Endothelial cell of umbilical vein (primary cell): Measurements from ENCODE around the gene RBM4. TPM values are rescaled to one million over a fixed set of nuclear protein-coding genes. Genes with fewer than 3 reads are reported as not detected.

Experiments
- BruUV-seq: library from RNA; stranded (reverse); fragments of 400-500 nt; replicated peaks from 2 replicates; lab custom pipeline; 2021; lab: Mats Ljungman, UMichigan
- CTCF ChIA-PET: fragments of 300-600, 350-600 bp; sonication (Branson Sonifier 250); formaldehyde crosslinking; loops from one replicate; lab custom pipeline; 2021; ENCODE audit warnings: antibody characterized with exemption, inconsistent platforms; lab: Charles Lee
- POLR2A ChIA-PET: fragments of 300-600, 350-600 bp; sonication (Branson Sonifier 250); formaldehyde crosslinking; loops from one replicate; lab custom pipeline; 2021; ENCODE audit warnings: antibody characterized with exemption, inconsistent platforms; lab: Charles Lee
- DNase-seq: peaks from one replicate; pipeline ENCODE4 v3.0.0-alpha.2; 2011; ENCODE audit warnings: low read depth, low spot score
- FAIRE-seq: peaks from 2 replicates; lab custom pipeline; 2011; peaks lifted over from hg19 to GRCh38; lab: Jason Lieb, UNC
- H2AFZ ChIP-seq: 2 replicates; pipeline ENCODE4 v1.6.0; 2012; ENCODE audit warnings: low read depth, low read length, control low read depth, inconsistent platforms
- H3K27ac ChIP-seq: 2 replicates; pipeline ENCODE4 v1.5.1; 2011; ENCODE audit warnings: low read depth, mild to moderate bottlenecking, control low read depth, low read length, moderate library complexity; ENCODE audit not compliant: insufficient read depth
- H3K27me3 ChIP-seq, 2 experiments: 2 replicates each; pipeline versions ENCODE4 v1.6.0 to v1.6.1; 2011; ENCODE audit warnings: low read length in 2 of 2, mixed read lengths in 1 of 2; ENCODE audit not compliant: control insufficient read depth in 2 of 2, insufficient read depth in 2 of 2
- H3K36me3 ChIP-seq, 2 experiments: 2 replicates in 1 of 2; 3 replicates in 1 of 2; pipeline ENCODE4 v1.5.1; 2011; ENCODE audit warnings: low read length in 2 of 2, mild to moderate bottlenecking in 1 of 2, moderate library complexity in 1 of 2; ENCODE audit not compliant: control insufficient read depth in 2 of 2, insufficient read depth in 2 of 2; ENCODE audit errors: extremely low read depth in 1 of 2
- H3K4me1 ChIP-seq: 3 replicates; pipeline ENCODE4 v1.5.1; 2011; ENCODE audit warnings: mild to moderate bottlenecking, low read length; ENCODE audit not compliant: control insufficient read depth, insufficient read depth; ENCODE audit errors: extremely low read depth
- H3K4me2 ChIP-seq: 2 replicates; pipeline ENCODE4 v1.6.1; 2011; ENCODE audit warnings: low read length, control low read depth, mixed read lengths; ENCODE audit not compliant: insufficient read depth
- H3K4me3 ChIP-seq, 3 experiments: fragments of 200-600 bp in 1 of 3; sonication (generic), shearing (Covaris generic) in 1 of 3; replicated peaks in 1 of 3; 2 replicates each; pipeline ENCODE4 v1.5.1; 2011 to 2016; ENCODE audit warnings: control low read depth in 3 of 3, low read length in 3 of 3, mild to moderate bottlenecking in 2 of 3, inconsistent platforms in 1 of 3, low read depth in 1 of 3, moderate library complexity in 1 of 3; ENCODE audit not compliant: insufficient read depth in 1 of 3
- H3K79me2 ChIP-seq: 2 replicates; pipeline ENCODE4 v1.6.0; 2012; ENCODE audit warnings: low read length, inconsistent platforms; ENCODE audit not compliant: control insufficient read depth, insufficient read depth
- H3K9ac ChIP-seq: replicated peaks from 2 replicates; pipeline ENCODE3; 2011; ENCODE audit warnings: low read length, control low read depth; ENCODE audit not compliant: insufficient read depth; ENCODE audit errors: extremely low read depth
- H3K9me1 ChIP-seq: replicated peaks from 3 replicates; pipeline ENCODE4 v1.6.0; 2011; ENCODE audit warnings: mild to moderate bottlenecking, low read length; ENCODE audit not compliant: control insufficient read depth, insufficient read depth; ENCODE audit errors: extremely low read depth
- H3K9me3 ChIP-seq: replicated peaks from 2 replicates; pipeline ENCODE4 v1.5.1; 2012; ENCODE audit warnings: low read length, inconsistent platforms; ENCODE audit not compliant: control insufficient read depth, insufficient read depth
- H4K20me1 ChIP-seq: replicated peaks from 2 replicates; pipeline ENCODE3; 2011; ENCODE audit warnings: mild to moderate bottlenecking, low read length; ENCODE audit not compliant: control insufficient read depth, insufficient read depth; ENCODE audit errors: extremely low read depth
- EZH2 ChIP-seq: IDR thresholded peaks from 2 replicates; pipeline ENCODE4 v1.6.1; 2012; ENCODE audit warnings: borderline replicate concordance, low read depth, mild to moderate bottlenecking, moderate library complexity, low read length, inconsistent platforms; ENCODE audit not compliant: severe bottlenecking
- FOS ChIP-seq: IDR thresholded peaks from 2 replicates; pipeline ENCODE4 v1.6.1; 2011; ENCODE audit warnings: mild to moderate bottlenecking, low read length, moderate library complexity, borderline replicate concordance; ENCODE audit not compliant: insufficient read depth
- GATA2 ChIP-seq: IDR thresholded peaks from 2 replicates; pipeline ENCODE4 v1.7.0; 2011; ENCODE audit warnings: low read depth, mild to moderate bottlenecking, moderate library complexity, mixed read lengths, low read length; ENCODE audit not compliant: insufficient read length, insufficient read depth
- JUN ChIP-seq: IDR thresholded peaks from 2 replicates; pipeline ENCODE4 v1.6.1; 2011; ENCODE audit warnings: borderline replicate concordance, low read depth; ENCODE audit not compliant: insufficient read length, insufficient read depth
- MYC ChIP-seq: IDR thresholded peaks from one replicate; pipeline ENCODE4 v1.6.1; 2011; ENCODE audit warnings: mild to moderate bottlenecking, low read depth, low read length
- POLR2A ChIP-seq: IDR thresholded peaks from 2 replicates; pipeline ENCODE4 v1.6.1; 2012; ENCODE audit warnings: low read depth, mild to moderate bottlenecking, control low read depth, low read length
- POLR2AphosphoS5 ChIP-seq: IDR thresholded peaks from 2 replicates; pipeline ENCODE4 v1.6.1; 2012; ENCODE audit warnings: low read depth, mild to moderate bottlenecking, control low read depth, low read length, moderate library complexity; ENCODE audit not compliant: insufficient read depth
- dilution Hi-C: fragments of 300-500 bp; cut with MboI; formaldehyde crosslinking; loops from one replicate; pipeline ENCODE4 v1.15.0; 2019; ENCODE audit warnings: low sequenced_read_pairs; ENCODE audit not compliant: extremely low pct_ligation_motif_present
- intact Hi-C: fragments of 100-400 bp; cut with micrococcal nuclease; formaldehyde crosslinking; loops from one replicate; pipeline ENCODE4 v1.10.0; 2022
- polyA plus RNA-seq, 4 experiments: library from polyadenylated mRNA; depleted of rRNA in 3 of 4; stranded (reverse) in 3 of 4; unstranded in 1 of 4; fragments of >200 nt; gene quantifications; 2 replicates each; pipeline versions ENCODE4 v1.2.1 to v1.2.3, GENCODE V29; 2011 to 2012; ENCODE audit warnings: missing spikeins in 1 of 4
- total RNA-seq: library from RNA; stranded (reverse); gene quantifications from 2 replicates; pipeline ENCODE4 v1.2.3, GENCODE V29; 2021
- TF ChIP-seq, protein P1 (sequence below), 2 donors: IDR thresholded peaks; 1 replicate in 1 of 2; 2 replicates in 1 of 2; pipeline ENCODE4 v1.5.1; 2011; ENCODE audit warnings: low read length in 2 of 2, mild to moderate bottlenecking in 2 of 2, moderate library complexity in 2 of 2, control low read depth in 1 of 2, inconsistent platforms in 1 of 2, low read depth in 1 of 2; ENCODE audit not compliant: insufficient read depth in 1 of 2; ENCODE audit errors: extremely low read depth in 1 of 2
- TF ChIP-seq, protein P2 (sequence below): IDR thresholded peaks from 2 replicates; pipeline ENCODE4 v1.6.1; 2011; ENCODE audit not compliant: insufficient read depth, insufficient read length

RBM4 gene
- total and polyA plus RNA-seq, 2 donors (not counting 3 experiments of a cell fraction or from before 2014, with no cell fraction given): 153 to 361 TPM

- peaks cover 46 to 54% of the 10 kb centered on the region in 2 experiments for H3K36me3 ChIP-seq
- H3K9me3 ChIP-seq: no peaks in the 10 kb centered on the region
- no peaks in the 10 kb centered on the region for H3K9me1 ChIP-seq
- H3K4me3 ChIP-seq: no peak overlapping the region
- FAIRE-seq: no peak
- H4K20me1 ChIP-seq: peaks cover 22% of the 10 kb centered on the region
- H3K79me2 ChIP-seq: peaks cover 100% of the 10 kb centered on the region
- peaks cover 6% of the 10 kb centered on the region for H3K4me1 ChIP-seq
- BruUV-seq: no TSS peak
- DNase-seq: no peak
- dilution Hi-C loops: no loop called here
- ChIA-PET CTCF (interaction anchor here (2.4 kb wide), 1 partner anchor 53 kb away, joined by 8 read pairs; no protein-coding TSS in a partner anchor), POLR2A (no interaction called here)
- H3K27me3 ChIP-seq: no peaks in the 10 kb centered on the region
- no peak overlapping the region for H2AFZ ChIP-seq
- intact Hi-C loops: no loop called here
- TF ChIP-seq FOS (no peak), JUN (no peak), POLR2A (no peak), EZH2 (no peak), MYC (no peak), POLR2AphosphoS5 (no peak), GATA2 (no peak)
- TF ChIP-seq, protein P1, sequence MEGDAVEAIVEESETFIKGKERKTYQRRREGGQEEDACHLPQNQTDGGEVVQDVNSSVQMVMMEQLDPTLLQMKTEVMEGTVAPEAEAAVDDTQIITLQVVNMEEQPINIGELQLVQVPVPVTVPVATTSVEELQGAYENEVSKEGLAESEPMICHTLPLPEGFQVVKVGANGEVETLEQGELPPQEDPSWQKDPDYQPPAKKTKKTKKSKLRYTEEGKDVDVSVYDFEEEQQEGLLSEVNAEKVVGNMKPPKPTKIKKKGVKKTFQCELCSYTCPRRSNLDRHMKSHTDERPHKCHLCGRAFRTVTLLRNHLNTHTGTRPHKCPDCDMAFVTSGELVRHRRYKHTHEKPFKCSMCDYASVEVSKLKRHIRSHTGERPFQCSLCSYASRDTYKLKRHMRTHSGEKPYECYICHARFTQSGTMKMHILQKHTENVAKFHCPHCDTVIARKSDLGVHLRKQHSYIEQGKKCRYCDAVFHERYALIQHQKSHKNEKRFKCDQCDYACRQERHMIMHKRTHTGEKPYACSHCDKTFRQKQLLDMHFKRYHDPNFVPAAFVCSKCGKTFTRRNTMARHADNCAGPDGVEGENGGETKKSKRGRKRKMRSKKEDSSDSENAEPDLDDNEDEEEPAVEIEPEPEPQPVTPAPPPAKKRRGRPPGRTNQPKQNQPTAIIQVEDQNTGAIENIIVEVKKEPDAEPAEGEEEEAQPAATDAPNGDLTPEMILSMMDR (IDR thresholded peaks at IDR 0.05; ENCODE audit: extremely low read depth in 1 of 2, insufficient read depth in 1 of 2, low read depth in 1 of 2, low read length in 2 of 2): no peak
- TF ChIP-seq, protein P2, sequence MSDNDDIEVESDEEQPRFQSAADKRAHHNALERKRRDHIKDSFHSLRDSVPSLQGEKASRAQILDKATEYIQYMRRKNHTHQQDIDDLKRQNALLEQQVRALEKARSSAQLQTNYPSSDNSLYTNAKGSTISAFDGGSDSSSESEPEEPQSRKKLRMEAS: no peak
- no peak overlapping the region for H3K9ac ChIP-seq
- no peak overlapping the region for H3K4me2 ChIP-seq
- H3K27ac ChIP-seq: no peak overlapping the region
Measured at GRCh38 chr11:66625041-66625751, 13.3 kb upstream of the RBM4 start.
